GM12878 (cell line): Measurements from ENCODE around the gene C19orf44.

ENCODE experiments used
- CBX3 ChIP-seq: fragments of 200-600 bp; sonication (generic); IDR thresholded peaks from 2 replicates; pipeline ENCODE4 v1.6.1; 2016; ENCODE audit warnings: low read depth, borderline replicate concordance
- GABPA ChIP-seq: IDR thresholded peaks from 2 replicates; pipeline ENCODE4 v1.6.1; 2014; ENCODE audit warnings: antibody characterized with exemption, low read depth, mild to moderate bottlenecking, inconsistent platforms
- HDAC2 ChIP-seq: fragments of 200-600 bp; sonication (generic); IDR thresholded peaks from 2 replicates; pipeline ENCODE4 v1.6.1; 2017
- MYC ChIP-seq: IDR thresholded peaks from 2 replicates; pipeline ENCODE4 v1.6.1; 2011; ENCODE audit warnings: mild to moderate bottlenecking, low read length, moderate library complexity, inconsistent platforms; ENCODE audit not compliant: insufficient read depth, insufficient replicate concordance, insufficient read length, severe bottlenecking
- POLR2A ChIP-seq: IDR thresholded peaks from 2 replicates; pipeline ENCODE4 v1.6.1; 2011; ENCODE audit warnings: low read depth, mild to moderate bottlenecking, low read length
- SMARCA5 ChIP-seq: fragments of 450-650 bp; IDR thresholded peaks from 2 replicates; pipeline ENCODE4 v1.6.1; 2017; ENCODE audit warnings: mild to moderate bottlenecking
- SMC3 ChIP-seq: IDR thresholded peaks from 2 replicates; pipeline ENCODE4 v1.6.1; 2011; ENCODE audit warnings: low read length, improper control_type of control experiment, borderline replicate concordance
- ZNF384 ChIP-seq: IDR thresholded peaks from 2 replicates; pipeline ENCODE4 v1.6.1; 2012; ENCODE audit warnings: low read depth, mild to moderate bottlenecking, low read length, improper control_type of control experiment, borderline replicate concordance
- ZZZ3 ChIP-seq: IDR thresholded peaks from 2 replicates; pipeline ENCODE4 v1.6.1; 2011; ENCODE audit warnings: low read depth; ENCODE audit not compliant: control insufficient read depth, insufficient read length
- TF ChIP-seq, protein P1 (sequence below): IDR thresholded peaks from 2 replicates; pipeline ENCODE4 v1.6.1; 2012; ENCODE audit warnings: low read depth, low read length, improper control_type of control experiment
- TF ChIP-seq, protein P2 (sequence below): IDR thresholded peaks from 2 replicates; pipeline ENCODE4 v1.6.1; 2012; ENCODE audit warnings: mild to moderate bottlenecking, low read depth, low read length
- TF ChIP-seq, protein P3 (sequence below), 3 experiments: IDR thresholded peaks in 2 of 3; conservative IDR thresholded peaks in 1 of 3; 2 replicates each; pipeline ENCODE4 v1.5.1; 2011; ENCODE audit warnings: low read depth in 3 of 3, low read length in 3 of 3, mild to moderate bottlenecking in 3 of 3, control low read depth in 2 of 3, moderate library complexity in 2 of 3, inconsistent platforms in 1 of 3, mixed read lengths in 1 of 3; ENCODE audit not compliant: control insufficient read depth in 2 of 3, insufficient read depth in 1 of 3; ENCODE audit errors: extremely low read depth in 1 of 3

DNA sequence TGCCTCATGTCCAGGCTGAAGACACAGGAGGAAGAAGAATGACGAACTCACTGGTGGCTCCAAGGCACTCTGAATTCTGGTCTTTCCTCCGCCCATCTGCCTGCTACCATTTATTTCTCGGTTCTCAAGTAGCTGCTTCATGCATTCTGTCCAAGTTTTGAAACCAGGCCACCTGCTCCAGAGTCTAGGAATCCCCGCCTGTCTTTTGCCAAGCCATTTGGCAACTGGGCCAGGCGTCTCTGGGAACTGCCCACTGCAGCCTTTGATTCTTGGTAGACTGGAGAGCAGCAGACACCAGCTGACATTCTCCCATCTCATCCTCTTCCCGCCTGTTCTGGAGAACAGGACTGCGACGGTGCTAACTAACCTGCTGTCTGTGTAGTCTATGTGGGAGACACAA, 65.2 kb downstream of the C19orf44 start:
- TF ChIP-seq, protein P1, sequence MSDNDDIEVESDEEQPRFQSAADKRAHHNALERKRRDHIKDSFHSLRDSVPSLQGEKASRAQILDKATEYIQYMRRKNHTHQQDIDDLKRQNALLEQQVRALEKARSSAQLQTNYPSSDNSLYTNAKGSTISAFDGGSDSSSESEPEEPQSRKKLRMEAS: no peak
- TF ChIP-seq, protein P2, sequence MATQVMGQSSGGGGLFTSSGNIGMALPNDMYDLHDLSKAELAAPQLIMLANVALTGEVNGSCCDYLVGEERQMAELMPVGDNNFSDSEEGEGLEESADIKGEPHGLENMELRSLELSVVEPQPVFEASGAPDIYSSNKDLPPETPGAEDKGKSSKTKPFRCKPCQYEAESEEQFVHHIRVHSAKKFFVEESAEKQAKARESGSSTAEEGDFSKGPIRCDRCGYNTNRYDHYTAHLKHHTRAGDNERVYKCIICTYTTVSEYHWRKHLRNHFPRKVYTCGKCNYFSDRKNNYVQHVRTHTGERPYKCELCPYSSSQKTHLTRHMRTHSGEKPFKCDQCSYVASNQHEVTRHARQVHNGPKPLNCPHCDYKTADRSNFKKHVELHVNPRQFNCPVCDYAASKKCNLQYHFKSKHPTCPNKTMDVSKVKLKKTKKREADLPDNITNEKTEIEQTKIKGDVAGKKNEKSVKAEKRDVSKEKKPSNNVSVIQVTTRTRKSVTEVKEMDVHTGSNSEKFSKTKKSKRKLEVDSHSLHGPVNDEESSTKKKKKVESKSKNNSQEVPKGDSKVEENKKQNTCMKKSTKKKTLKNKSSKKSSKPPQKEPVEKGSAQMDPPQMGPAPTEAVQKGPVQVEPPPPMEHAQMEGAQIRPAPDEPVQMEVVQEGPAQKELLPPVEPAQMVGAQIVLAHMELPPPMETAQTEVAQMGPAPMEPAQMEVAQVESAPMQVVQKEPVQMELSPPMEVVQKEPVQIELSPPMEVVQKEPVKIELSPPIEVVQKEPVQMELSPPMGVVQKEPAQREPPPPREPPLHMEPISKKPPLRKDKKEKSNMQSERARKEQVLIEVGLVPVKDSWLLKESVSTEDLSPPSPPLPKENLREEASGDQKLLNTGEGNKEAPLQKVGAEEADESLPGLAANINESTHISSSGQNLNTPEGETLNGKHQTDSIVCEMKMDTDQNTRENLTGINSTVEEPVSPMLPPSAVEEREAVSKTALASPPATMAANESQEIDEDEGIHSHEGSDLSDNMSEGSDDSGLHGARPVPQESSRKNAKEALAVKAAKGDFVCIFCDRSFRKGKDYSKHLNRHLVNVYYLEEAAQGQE: no peak
- TF ChIP-seq POLR2A (no peak), MYC (no peak), SMC3 (no peak), GABPA (no peak), ZZZ3 (no peak), SMARCA5 (no peak), HDAC2 (no peak), CBX3 (no peak), ZNF384 (no peak)
- TF ChIP-seq, protein P3, sequence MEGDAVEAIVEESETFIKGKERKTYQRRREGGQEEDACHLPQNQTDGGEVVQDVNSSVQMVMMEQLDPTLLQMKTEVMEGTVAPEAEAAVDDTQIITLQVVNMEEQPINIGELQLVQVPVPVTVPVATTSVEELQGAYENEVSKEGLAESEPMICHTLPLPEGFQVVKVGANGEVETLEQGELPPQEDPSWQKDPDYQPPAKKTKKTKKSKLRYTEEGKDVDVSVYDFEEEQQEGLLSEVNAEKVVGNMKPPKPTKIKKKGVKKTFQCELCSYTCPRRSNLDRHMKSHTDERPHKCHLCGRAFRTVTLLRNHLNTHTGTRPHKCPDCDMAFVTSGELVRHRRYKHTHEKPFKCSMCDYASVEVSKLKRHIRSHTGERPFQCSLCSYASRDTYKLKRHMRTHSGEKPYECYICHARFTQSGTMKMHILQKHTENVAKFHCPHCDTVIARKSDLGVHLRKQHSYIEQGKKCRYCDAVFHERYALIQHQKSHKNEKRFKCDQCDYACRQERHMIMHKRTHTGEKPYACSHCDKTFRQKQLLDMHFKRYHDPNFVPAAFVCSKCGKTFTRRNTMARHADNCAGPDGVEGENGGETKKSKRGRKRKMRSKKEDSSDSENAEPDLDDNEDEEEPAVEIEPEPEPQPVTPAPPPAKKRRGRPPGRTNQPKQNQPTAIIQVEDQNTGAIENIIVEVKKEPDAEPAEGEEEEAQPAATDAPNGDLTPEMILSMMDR (IDR thresholded peaks at IDR 0.05 in 2 of 3, conservative IDR thresholded peaks at IDR 0.05 in 1 of 3; ENCODE audit: control insufficient read depth in 2 of 3, extremely low read depth in 1 of 3, insufficient read depth in 1 of 3, low read depth in 3 of 3, low read length in 3 of 3): no peak
